Smooth muscle cell (in vitro differentiated cells): ENCODE results near the gene ACE2. TPM values are rescaled to one million over a fixed set of nuclear protein-coding genes. Genes with fewer than 3 reads are reported as not detected.

Experiments used
- DNase-seq: peaks from one replicate; lab custom pipeline; 2025; ENCODE audit not compliant: unreplicated experiment; lab: John Stamatoyannopoulos, UW
- H2AFZ ChIP-seq: fragments of 200-600 bp; sonication (generic); 2 replicates; pipeline ENCODE4 v1.6.0; 2016; ENCODE audit warnings: antibody characterized with exemption, low read depth, mild to moderate bottlenecking
- H3F3A ChIP-seq: fragments of 200-600 bp; sonication (generic); 2 replicates; pipeline ENCODE4 v1.6.0; 2017; ENCODE audit warnings: antibody characterized with exemption, low read depth
- H3K27ac ChIP-seq: fragments of 200-600 bp; sonication (generic); 2 replicates; pipeline ENCODE4 v1.5.1; 2016; ENCODE audit warnings: low read depth, mild to moderate bottlenecking
- H3K27me3 ChIP-seq: fragments of 200-600 bp; sonication (generic); 2 replicates; pipeline ENCODE4 v1.6.1; 2016; ENCODE audit warnings: low read depth, mild to moderate bottlenecking
- H3K36me3 ChIP-seq: fragments of 200-600 bp; sonication (generic); 2 replicates; pipeline ENCODE4 v1.5.1; 2016; ENCODE audit warnings: low read depth
- H3K4me1 ChIP-seq: fragments of 200-600 bp; sonication (generic); 2 replicates; pipeline ENCODE4 v1.5.1; 2016; ENCODE audit warnings: low read depth
- H3K4me2 ChIP-seq: fragments of 200-600 bp; sonication (generic); 2 replicates; pipeline ENCODE4 v1.6.0; 2016; ENCODE audit warnings: mild to moderate bottlenecking
- H3K4me3 ChIP-seq: fragments of 200-600 bp; sonication (generic); 2 replicates; pipeline ENCODE4 v1.5.1; 2016; ENCODE audit warnings: mild to moderate bottlenecking
- H3K79me2 ChIP-seq: fragments of 200-600 bp; sonication (generic); 2 replicates; pipeline ENCODE4 v1.6.0; 2016; ENCODE audit warnings: low read depth, mild to moderate bottlenecking
- H3K9ac ChIP-seq: fragments of 200-600 bp; sonication (generic); 2 replicates; pipeline ENCODE4 v1.6.0; 2016; ENCODE audit warnings: low read depth
- H3K9me3 ChIP-seq: fragments of 200-600 bp; sonication (generic); replicated peaks from 2 replicates; pipeline ENCODE4 v1.5.1; 2016; ENCODE audit warnings: low read depth
- H4K20me1 ChIP-seq: fragments of 200-600 bp; sonication (generic); 2 replicates; pipeline ENCODE4 v1.6.0; 2016; ENCODE audit warnings: low read depth
- CTCF ChIP-seq: fragments of 200-600 bp; sonication (generic); IDR thresholded peaks from 2 replicates; pipeline ENCODE4 v1.5.1; 2017; ENCODE audit warnings: borderline replicate concordance, mild to moderate bottlenecking, antibody characterized with exemption; ENCODE audit not compliant: insufficient read depth, poor library complexity, severe bottlenecking
- WGBS: methylation state at CpG from one replicate; pipeline ENCODE4 v1.1.7; 2016; ENCODE audit warnings: low lambda C conversion rate; 5-methylcytosine and 5-hydroxymethylcytosine counted together
- polyA plus RNA-seq: library from polyadenylated mRNA; unstranded; fragments of >200 nt; fragmentation: Nextera tagmentation; extraction: Ambion mirVana; gene quantifications from 2 replicates; pipeline ENCODE4 v1.2.1, GENCODE V29; 2016
- total RNA-seq: library from RNA; depleted of rRNA; stranded (reverse); fragments of >200 nt; gene quantifications from 2 replicates; pipeline ENCODE4 v1.2.3, GENCODE V29; 2014

The ACE2 gene
- total and polyA plus RNA-seq, 2 experiments from 2014 or later = 1.0 to 1.6 TPM

DNA sequence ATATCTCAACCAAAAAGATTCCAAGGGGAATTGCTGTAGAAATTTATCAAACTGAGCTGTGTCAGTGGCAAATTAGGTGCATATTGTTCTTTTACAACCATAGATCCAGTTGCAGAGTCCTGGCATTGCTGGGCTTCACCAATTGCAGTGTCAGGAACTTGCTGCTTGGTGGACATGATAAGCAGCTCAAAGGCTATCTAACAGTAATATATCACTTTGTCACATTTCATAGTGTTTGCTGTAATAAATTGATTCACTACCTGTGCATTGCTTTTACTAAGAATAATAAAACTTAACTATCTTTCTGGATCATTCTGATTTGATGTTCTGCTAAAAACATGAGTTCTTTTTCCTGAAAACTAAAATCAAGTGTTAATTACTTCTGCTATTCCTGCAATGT lies 30.9 kb upstream of the ACE2 start:
- H3K79me2 ChIP-seq = no peaks in the 10 kb centered on the region
- H3K27ac ChIP-seq = no peak overlapping the region
- no peak for DNase-seq
- H3K36me3 ChIP-seq = no peaks in the 10 kb centered on the region
- no peak overlapping the region for H3K4me3 ChIP-seq
- H3K4me1 ChIP-seq = no peaks in the 10 kb centered on the region
- H4K20me1 ChIP-seq = no peaks in the 10 kb centered on the region
- no peaks in the 10 kb centered on the region for H3K27me3 ChIP-seq
- no peak overlapping the region for H2AFZ ChIP-seq
- no peak for TF ChIP-seq CTCF
- no peak overlapping the region for H3K9ac ChIP-seq
- no peak overlapping the region for H3K4me2 ChIP-seq
- no peaks in the 10 kb centered on the region for H3K9me3 ChIP-seq
- no peaks in the 10 kb centered on the region for H3F3A ChIP-seq

- Histone ChIP-seq H3K36me3 (no peaks in the 10 kb centered on the region), H3K79me2 (no peaks in the 10 kb centered on the region), H4K20me1 (no peaks in the 10 kb centered on the region), H3K27me3 (no peaks in the 10 kb centered on the region), H3K4me1 (no peaks in the 10 kb centered on the region), H3K9me3 (no peaks in the 10 kb centered on the region), H2AFZ (no peak overlapping the region), H3K27ac (no peak overlapping the region), H3F3A (no peaks in the 10 kb centered on the region), H3K4me3 (no peak overlapping the region), H3K9ac (no peak overlapping the region), H3K4me2 (no peak overlapping the region)
- 83% methylated on average over 1 of the region's 1 CpG for WGBS
- no peak for TF ChIP-seq CTCF
- DNase-seq = no peak
Measured at GRCh38 chrX:15623054-15623453, 22.3 kb upstream of the ACE2 start.

DNA sequence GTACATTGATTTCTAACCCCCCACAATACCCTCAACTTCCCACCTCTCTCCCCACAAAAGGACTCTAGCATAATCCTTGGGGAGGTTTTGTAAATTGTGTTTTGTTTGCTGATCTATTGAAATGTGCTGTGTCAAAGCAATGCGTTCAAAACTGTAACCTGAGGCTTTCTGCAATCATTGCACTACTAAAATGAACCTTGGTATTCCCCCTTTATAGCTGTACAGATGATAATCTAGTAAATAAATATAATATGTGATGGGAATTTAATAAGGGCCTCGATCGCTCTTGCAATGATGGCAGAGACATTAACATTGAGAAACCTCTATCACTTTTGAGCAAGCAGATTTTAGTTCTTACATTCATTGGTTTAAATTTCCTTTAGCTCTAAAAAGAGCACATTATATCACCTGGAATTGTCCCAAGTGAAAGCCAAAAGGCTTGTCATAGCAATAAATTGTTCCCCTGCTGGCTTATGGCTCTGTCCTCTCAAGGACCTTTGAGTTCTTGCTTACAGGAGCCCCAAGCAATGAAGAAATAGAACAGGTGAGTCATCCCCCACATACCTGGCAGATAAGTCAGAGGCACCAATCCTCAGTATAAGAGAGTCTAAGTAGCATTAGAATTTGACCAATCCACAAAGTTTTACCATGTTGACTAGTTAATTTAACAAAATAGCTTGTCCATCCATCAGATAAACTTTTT lies 18.4 kb upstream of the ACE2 start:
- Histone ChIP-seq H3K9ac (no peak overlapping the region), H3K4me2 (no peak overlapping the region), H3F3A (no peaks in the 10 kb centered on the region), H3K27me3 (no peaks in the 10 kb centered on the region), H3K4me3 (no peak overlapping the region), H3K79me2 (no peaks in the 10 kb centered on the region), H3K36me3 (no peaks in the 10 kb centered on the region), H3K9me3 (no peaks in the 10 kb centered on the region), H3K27ac (no peak overlapping the region), H3K4me1 (no peaks in the 10 kb centered on the region), H4K20me1 (no peaks in the 10 kb centered on the region), H2AFZ (no peak overlapping the region)
- WGBS = 81% methylated on average over 3 of the region's 3 CpGs
- TF ChIP-seq CTCF = no peak
- no peak for DNase-seq

GRCh38 chrX:15617111-15617510 lies 16.4 kb upstream of the ACE2 start:
- H3K9me3 ChIP-seq = no peaks in the 10 kb centered on the region
- no peak for DNase-seq
- no peaks in the 10 kb centered on the region for H3K4me1 ChIP-seq
- no peaks in the 10 kb centered on the region for H4K20me1 ChIP-seq
- no peaks in the 10 kb centered on the region for H3K27me3 ChIP-seq
- no peaks in the 10 kb centered on the region for H3F3A ChIP-seq
- H2AFZ ChIP-seq = no peak overlapping the region
- no peaks in the 10 kb centered on the region for H3K36me3 ChIP-seq
- 87% methylated on average over 6 of the region's 6 CpGs for WGBS
- H3K4me3 ChIP-seq = no peak overlapping the region
- H3K9ac ChIP-seq = no peak overlapping the region
- TF ChIP-seq CTCF = no peak
- no peak overlapping the region for H3K27ac ChIP-seq
- no peak overlapping the region for H3K4me2 ChIP-seq
- H3K79me2 ChIP-seq = no peaks in the 10 kb centered on the region
